Fibroblast of skin of left quadriceps (primary cell): ENCODE data around the gene HPS1.

Experiments
- DNase-seq, 2 experiments: peaks; one replicate each; pipeline ENCODE4 v3.0.0-alpha.2; 2013; ENCODE audit warnings: low read depth in 2 of 2

The HPS1 gene

DNA sequence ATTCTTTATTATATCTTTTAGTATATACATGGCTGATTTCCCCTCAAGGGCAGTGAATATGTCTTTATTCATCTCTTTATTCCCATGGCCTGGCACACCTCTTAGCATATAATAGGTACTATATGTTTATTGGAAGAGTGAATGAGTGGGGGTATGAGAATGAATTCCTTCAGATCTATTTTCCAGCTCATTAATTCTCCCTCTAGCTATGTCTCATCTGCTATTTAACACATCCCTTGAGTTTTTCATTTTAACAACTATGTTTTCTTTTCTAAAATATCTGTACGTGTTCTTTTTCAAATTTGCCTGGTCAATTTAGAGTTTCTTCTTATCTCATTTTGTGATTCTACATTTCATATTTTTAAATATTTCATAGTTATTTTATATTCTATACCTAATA, 14.4 kb downstream of the HPS1 start:
- DNase-seq: no peak

DNA sequence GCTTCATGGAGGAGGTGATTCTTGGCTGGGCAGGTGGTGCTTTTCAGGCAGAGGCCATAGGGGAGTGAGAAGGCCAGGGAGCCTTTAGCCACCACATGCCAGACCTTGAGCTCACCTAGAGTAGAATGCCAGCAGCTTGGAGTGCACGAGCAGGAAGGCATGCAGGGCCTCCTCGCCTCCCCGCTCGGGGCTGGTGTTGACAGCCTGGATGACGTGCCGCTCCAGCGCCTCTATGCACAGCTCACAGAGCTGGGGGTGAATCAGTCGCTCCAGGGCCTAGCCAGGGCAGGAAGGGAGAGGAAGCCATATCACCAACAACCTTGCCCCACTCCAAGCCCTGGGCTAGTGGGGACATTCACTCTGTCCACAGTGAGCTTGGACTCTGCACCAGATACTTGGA, 15.7 kb downstream of the HPS1 start:
- no peak for DNase-seq

DNA sequence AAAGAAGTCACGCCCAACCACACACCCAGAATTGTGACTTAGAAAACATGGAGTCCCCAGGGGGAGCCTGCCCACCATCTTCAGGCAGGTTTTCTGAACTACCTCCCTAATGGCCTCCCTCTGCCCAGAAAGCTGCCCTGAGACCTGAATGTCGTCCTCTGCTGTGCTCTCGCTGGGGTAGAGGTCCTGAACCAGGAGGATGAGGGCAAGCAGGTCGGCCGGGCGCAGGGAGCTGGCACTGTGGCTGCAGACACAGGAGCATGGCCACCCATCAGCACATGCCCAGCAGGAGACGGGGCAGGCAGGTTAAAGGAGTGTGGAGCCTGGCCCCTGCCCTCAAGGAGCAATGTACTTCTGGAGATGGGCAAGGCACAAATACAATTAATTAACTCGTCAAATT, 16.3 kb downstream of the HPS1 start:
- no peak for DNase-seq

DNA sequence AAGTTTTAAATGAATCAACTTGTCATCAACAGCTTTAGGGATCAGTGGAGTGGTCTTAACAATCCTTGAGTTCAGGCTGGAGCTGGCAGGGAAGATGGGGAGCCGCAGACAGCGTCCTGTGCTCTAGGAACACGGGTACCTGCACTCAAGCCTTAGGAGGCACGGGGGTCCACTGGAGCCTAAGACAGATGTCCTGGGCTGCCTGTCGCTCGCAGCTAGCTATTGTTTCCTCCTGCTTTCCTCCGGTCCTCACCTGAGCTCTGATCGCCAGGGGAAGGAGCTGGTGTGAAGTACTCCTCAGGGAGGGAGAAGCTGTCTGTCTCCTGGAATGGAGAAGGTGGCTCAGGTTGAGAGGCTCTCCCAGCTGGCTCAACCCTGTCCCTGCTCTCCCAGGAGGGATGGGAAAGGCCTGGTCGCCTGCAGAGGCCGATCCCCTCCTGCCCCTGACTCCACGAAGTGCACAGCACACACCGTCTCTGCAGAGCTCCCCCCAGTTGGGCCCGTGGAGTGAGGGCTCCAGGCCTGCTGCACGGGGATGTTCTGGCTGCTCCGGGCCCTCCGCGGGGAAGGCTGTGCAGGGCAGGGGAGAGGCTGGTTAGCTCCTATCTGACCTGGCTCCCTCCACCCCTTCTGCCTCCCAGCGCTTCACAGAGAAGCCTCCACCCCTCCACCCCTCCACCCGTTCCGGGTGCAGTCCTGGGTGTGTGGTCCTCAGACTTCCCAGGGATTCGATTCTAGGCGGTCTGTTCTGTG, 17.2 kb downstream of the HPS1 start:
- no peak for DNase-seq

DNA sequence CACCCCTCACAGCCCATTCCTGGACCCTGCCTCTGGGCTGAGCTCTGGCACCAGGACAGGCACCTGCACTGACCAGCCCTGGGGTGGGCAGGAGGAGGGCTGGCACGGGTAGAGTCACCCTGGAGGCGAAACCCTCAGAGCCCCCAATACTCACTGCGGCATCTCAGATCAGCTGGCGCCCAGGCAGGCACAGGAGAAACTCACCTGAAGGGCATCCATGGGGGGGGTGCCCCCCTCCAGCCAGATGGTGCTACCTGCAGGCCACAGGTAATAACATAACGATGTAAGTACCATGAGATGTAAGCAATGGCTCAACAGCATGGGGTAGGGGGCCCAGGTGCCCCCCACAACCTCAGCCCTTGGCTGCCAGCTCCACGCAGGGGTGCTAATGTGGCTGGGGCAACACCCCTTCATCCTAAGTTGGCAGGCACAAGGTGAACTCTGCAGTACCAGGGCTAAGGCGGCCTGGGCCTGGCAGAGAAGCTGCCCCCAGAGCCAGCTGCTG, 19.7 kb downstream of the HPS1 start:
- no peak for DNase-seq

DNA sequence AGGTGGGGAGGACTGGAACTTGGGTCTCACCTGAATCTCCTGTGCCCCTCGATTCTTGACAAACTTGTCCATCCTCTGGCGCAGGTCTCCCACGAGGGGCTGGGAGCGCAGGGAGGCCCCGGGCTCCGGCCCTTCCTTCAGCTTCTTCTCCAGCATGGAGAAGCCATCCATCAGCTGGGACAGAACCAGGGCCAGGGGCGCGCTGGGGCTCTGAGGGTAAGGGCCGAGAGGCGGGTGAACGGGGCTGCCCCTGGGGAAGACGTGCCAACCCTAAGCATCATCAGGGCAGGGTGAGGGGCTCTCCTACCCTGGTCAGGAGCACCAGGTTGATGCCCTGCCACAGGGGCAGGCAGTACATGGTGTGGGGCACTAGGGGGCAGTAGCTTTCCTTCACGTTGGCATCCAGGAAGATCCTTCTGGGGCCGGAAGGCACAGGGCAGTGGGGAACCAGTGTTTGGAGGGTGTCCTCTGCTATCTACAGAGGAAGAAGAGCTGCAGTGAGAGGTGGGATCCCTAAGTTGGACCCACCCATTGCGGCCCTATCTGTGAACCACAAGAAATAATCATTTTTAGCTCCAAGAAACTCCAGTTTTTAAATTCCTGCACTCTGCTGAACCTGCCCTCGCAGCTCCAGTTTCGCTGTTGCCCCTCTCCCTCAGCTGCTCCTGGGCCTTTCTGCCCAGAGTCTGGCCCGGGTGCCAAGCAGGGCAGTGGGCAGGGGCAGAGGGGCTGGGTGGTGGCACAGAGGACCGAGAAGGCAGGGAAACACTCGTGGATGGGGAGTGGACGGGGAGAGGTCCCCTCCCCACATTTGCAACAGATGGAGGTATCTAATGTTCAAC, 21.0 kb downstream of the HPS1 start:
- no peak for DNase-seq

DNA sequence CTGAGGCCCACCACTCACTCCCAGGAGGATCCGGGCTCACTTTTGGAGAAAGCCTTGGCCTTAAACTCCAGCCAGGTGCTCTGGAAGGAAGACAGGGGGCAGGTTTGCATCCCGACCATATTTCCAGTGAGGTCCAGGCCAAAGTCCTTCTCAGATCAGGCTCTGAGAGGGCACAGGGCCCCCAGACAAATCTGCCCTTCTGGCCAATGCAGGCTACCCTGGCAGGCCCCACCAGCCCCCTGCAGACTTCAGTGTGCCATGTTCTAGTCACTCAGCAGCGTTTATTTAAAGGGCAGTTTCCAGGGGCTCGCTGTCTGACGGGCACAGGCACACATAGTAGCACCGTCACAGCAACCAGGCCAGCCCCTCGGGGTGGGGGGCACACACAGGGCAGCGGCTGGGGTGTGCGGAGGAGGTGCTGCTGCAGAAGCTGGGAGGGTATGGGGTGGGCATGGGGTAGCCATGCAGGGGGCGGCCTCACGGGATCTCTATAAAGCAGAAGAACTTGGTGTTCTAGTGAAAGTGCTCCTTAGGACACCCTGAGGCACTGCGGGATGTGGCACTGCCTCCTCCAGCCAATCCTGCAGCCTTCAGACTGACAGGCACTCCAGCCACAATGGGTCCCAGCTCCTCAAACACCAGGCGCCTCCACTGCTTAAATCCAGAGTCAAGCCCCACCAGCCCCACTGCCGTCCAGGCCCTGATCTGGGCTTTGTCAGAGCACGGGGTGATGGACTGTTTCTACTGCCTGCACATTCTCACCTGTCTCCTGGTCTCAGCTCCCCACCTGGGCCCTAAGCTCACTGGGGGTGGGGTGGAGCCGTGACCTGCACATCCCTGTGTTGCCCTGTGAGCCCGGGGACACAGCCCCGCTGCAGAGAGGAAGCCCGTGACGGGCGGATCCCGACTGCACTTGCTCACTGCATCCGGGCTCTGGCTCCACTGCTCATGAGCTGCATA, 22.2 kb downstream of the HPS1 start:
- DNase-seq: no peak

DNA sequence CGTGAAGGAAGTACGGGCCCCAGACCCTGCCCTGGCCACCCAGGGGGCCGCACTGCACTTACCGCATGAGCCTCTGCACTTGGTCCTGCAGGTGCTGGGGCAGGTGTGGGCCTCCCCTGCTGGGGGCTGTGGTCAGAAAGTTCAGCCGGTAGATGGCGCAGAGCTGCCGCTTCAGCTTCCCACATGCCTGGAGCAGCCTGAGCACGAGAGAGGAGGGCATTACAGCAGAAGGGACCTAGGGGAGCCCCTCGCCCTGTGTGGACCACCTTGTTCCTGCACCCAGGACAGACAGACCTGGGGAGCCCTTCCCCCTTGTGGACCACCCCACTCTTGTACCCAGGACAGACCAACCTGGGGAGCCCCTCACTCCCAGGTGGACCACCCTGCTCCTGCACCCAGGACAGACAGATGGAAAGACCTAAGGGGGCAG, 23.0 kb downstream of the HPS1 start:
- DNase-seq: no peak

DNA sequence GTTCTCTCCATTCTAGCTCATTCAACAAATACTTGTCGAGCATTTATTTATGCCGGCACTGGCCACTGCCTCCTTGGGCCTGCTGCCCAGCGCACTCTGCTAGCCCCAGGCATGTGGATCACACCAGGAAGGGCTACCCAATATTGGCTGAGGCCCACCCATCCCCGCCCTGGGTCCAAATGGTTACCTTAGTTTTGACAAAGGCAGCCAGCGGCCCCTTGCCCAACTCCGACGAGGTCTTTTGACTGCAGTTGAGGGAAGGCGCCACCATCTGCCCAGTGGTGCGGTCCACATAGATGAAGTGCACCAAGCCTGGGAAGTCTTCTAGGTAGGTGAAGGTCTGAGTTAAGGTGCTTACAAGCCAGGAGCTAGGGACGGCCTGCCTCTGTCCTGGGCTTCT, 24.6 kb downstream of the HPS1 start:
- DNase-seq: no peak

DNA sequence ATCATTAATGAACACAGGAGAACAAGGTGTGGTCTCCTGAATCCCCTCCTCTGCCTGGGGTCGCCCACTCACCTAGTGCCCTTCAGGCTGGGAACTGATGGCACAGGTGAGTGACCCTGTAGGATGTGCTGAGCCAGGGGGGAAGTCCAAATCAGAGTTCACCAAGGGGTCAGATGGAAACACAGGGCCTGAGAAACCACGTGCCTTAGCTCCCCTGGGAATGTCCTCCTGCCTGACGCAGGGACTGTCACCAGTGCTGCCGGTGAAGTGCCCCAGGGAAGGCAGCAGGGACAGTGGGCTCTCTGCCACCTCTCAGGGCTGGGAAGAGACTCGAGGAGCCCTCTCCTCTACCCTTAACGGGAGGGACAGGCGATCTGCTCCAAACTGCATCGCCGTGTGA, 25.9 kb downstream of the HPS1 start:
- DNase-seq: no peak

DNA sequence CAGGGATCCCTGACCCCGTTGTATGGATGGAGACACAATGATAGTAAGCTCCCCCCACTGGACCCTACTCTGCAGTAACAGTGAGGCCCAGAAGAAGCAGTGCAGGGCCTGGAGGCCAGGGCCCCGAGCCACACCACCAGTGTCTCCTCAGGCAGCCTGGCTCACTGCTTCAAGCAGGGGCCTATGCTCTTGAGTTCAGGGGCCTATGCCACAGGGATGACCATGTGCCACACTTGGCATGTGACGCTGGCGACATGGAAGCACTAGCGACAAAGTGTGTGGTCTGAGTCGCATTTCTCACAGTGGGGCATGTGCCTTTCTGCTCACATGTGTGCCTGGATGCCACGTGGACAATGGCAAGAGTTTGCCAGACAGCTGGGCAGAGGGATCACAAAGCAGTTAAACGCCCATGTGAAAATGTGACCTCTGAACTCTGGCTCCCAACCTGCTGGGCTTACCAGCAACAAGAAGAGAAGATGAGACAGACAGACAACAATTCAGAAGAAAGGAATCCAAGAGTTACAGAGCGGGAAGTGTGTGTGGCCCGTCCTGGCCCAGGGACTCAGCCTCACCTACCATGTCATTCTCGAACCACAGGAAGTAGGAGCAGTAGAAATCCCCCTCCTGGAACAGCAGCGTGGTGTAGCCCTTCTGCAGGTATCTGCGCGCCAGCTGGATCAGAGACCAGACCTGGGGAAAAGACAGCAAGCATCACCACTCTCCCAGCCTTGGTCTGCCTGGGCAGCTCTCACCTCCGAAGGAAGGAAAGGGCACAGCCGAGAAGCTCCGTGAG, 27.1 kb downstream of the HPS1 start:
- DNase-seq: no peak

DNA sequence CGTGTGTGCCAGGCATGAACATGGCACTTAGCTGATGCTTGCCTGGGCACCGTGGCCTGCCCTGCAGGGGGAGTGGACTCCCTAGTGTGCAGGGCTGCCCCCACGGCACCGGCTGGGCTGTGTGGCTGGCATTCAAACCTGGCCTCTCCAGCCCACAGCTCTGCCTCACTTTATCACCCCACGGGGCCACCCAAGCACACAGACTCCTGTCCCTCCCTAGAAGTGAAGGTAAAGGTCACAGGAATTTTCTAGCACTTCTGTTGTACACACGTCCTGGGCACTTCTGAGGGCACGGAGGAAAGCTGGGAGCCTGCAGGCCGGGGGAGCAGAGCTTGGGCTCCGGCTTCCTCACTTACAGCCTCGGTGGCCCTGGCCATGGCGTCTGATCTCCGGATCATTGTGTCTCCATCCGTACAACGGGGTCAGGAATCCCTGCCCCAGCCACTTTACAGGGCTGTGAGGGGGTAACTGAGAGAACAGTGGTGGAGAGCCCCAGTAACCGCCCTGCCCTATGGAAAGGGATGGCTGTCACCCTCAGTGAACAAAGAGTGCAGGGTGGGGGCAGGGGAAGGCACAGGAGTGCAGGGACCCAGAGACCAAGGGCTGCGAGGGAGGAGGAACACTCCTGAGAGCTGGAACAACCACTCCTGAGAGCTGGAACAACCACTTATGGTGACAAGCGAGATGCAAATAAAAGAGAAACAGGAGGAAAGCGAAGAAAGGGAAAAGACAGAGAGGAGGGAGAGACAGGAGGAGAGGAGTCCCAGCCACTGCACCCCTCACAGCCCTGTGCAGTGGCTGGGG, 27.9 kb downstream of the HPS1 start:
- no peak for DNase-seq

DNA sequence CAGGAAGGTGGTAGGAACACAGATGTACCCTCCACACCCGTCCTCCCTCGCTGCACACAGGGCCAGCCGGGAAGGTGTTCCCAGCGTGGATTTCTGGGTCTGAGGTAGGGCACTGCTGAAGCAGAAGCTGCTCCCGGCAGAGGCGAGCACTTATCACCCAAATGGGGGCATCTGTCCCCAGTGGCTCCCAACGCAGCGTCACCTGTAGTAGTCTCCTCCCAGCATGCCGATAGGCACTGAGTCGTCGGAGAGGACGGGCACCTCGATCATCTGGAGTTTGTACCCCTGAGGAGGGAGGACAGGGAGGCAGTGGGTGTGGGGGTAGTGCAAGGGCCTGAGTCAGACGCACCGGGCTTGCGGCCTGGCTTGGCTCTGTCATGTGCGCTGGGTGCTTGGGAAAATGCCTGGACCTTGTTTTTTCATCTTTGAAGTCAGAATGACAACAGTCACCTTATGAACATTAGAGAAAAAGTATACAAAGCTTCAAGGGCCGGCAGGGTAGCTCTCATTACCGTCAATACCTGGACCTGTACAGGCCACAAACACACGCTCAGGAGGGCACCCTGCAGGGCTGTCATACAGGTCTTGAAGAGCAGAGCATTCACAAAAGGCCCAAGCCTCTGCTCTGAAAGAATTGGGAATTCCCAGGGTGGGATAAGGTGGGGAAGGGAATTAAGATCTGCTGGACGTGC, 28.6 kb downstream of the HPS1 start:
- no peak for DNase-seq

DNA sequence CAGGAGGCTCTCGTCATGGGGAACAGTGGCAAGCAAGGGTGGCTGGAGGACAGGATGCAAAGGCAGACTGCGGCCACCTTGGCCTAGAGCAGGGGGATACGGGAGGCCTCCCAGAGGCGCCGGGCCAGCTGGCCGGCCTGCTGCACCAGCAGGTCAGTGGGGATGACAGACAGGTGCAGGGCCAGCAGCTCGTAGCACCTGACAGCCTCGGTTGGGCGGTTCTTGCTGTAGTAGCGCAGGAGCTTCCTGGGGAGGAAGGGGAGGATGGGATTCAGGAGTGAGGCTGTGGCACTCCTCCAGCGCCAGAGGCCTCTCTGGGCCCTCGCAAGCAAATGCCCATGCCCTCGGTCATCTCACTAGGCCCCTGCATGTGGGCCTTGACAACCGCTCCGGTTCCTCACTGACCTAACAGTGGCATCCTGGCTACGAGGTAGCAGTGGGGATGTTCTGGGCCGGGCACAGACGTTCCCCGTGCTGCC, 29.2 kb downstream of the HPS1 start:
- no peak for DNase-seq

DNA sequence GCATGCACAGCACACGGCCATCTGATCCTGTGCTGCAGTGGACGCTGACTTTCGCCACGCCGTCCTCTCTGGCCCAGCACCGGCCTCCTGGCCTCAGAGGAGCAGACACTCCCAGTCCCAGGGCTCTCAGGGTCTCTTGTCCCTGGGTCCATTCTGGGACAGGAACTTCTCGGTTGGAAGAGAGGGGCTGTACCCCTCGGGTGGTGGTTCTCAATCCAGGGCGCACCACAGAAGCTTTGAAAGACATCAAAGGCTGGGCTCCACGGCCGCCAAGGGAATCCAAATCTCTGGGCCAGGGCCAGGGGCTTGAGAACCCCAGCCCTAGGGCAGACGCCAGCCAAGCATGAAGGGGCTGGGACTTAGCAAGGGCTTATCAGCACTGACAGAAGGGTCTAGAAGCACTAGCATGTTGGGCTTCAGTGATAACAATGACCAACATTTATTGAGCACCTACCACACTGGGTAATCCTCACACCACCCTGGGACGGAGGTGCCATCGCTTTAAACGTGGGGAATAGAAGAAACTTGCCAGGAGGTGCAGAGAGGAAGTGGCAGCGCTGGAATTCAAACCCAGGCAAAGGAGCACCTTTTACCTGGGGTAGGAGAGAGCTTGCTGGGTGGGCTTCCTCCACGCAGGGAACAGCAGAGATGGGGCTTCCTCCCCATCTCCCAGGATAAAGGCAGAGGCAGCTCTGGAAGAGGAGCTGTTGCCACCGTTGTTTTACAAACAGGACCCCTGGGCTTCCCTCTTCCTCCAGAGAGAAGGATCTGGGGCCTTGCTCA, 29.9 kb downstream of the HPS1 start:
- DNase-seq: no peak

DNA sequence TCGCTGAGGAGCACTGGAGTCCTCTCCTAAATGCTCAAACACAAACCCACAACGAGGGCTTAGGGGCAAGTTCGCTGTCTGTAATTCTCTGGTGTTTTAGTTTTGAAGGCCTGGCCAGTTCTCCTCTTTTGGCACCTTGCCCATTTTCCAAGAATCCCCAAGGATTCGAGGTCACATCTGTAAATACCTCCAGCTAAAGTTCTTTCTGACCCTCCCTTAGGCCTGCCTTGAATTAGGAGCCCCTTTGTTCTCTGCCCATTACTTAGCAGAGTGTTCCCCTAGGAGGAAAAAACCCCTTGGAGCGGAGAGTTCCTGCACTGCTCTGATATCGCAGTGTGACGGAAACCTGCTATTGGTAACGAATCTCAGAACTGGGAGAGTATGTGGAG, 31.0 kb downstream of the HPS1 start:
- DNase-seq: peak; percentile 23 to 34

DNA sequence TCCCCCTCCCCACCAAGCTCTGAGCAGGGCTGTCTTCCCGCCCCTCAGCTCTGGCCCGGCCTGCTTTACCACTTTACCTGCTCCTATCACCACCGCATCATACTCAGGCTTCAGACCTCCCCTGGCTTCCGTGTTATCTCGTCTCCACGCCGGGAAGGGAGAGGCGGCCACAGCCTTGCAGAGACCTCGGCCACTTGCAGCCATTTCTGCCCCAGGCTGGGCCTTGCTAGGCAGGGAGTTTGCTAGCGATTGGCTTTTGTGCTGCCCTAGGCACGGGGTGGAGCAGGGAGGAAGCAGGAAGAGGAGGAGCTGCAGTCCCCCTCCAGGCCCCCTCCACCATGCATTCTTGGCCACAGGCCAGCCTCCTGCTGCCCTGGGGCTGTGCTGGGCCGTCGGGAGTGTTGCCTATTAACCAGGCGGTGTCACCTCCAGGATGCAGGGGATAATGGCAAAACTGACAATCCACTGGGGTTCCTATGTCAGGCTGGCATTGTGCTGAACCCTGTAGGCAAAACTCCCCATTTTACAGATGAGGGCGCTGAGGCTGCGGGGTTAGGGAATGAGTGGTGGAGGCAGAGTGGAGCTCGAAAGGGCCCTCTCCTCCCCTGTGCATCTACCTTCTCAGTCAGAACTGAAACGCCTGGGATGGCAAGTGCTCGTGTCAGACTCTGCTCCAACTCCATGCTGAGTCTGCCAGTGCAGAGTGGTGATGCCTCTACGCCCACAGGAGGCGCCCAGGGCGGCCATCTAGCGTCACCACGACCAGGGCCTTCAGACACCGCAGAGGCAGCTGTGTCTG, 31.6 kb downstream of the HPS1 start, which contains the start of gene PYROXD2:
Gene PYROXD2, minus strand, starts transcription at position 251 of the 799 bp plus-strand sequence. Its CDS starts 47 bp downstream, at position 204.
- DNase-seq: peak; percentile 86 to 88

DNA sequence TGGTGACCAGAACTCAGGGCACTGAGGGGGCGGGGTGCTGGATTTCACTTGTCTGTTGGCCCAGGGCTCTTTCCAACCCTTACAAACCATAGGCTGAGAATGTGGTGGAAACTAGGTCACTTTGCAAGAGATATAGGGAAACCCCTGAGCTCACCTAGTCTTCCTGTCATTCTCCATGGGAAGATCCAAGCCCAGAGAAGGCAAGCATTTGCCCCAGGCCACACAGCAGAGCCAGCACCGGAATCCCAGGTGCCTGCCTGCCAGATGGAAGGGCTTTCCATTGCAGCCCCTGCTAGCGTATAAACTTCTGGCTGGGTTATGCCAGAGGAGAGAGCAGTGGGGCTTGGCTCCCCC, 32.2 kb downstream of the HPS1 start:
- DNase-seq: no peak
